HG03432 (cell line): Measurements from ENCODE around the gene RNF115.

Experiments used
- ATAC-seq: cut with Tn5 transposase; IDR thresholded peaks from one replicate; pipeline ENCODE4 v1.9.1; 2021; ENCODE audit warnings: mild to moderate bottlenecking, moderate library complexity; ENCODE audit not compliant: unreplicated experiment

The RNF115 gene

GRCh38 chr1:145707183-145707867, 116.6 kb downstream of the RNF115 start, which contains the start of gene PDZK1:
Gene PDZK1 (minus strand): TSS chr1:145707368. CDS start chr1:145688021, 19,347 bp downstream.
- ATAC-seq: no peak

GRCh38 chr1:145706086-145706664, 117.7 kb downstream of the RNF115 start:
- no peak for ATAC-seq

GRCh38 chr1:145705622-145706021, 118.3 kb downstream of the RNF115 start:
- ATAC-seq: no peak

GRCh38 chr1:145702826-145703225, 121.1 kb downstream of the RNF115 start:
- ATAC-seq: no peak

GRCh38 chr1:145702052-145702451, 121.8 kb downstream of the RNF115 start:
- ATAC-seq: no peak

- no peak for ATAC-seq
Measured at GRCh38 chr1:145701306-145701862, 122.5 kb downstream of the RNF115 start.

- no peak for ATAC-seq
Measured at GRCh38 chr1:145696630-145696960, 127.3 kb downstream of the RNF115 start.

GRCh38 chr1:145695821-145696629, 127.9 kb downstream of the RNF115 start:
- ATAC-seq: no peak

GRCh38 chr1:145692785-145693443, 131.0 kb downstream of the RNF115 start:
- ATAC-seq: no peak

GRCh38 chr1:145690587-145691558, 133.0 kb downstream of the RNF115 start:
- peak; percentile 77 for ATAC-seq

- no peak for ATAC-seq
Measured at GRCh38 chr1:145689922-145690321, 134.0 kb downstream of the RNF115 start.

- ATAC-seq: no peak
Measured at GRCh38 chr1:145688924-145689323, 135.0 kb downstream of the RNF115 start.
